Sigmoid colon (tissue), 4 donors: ENCODE data around the gene NPAS4.

ENCODE experiments used
- CTCF ChIP-seq, 4 experiments: fragments of 450-650 bp in 3 of 4; fragments of 200-600 bp in 1 of 4; IDR thresholded peaks; one replicate each; pipeline ENCODE4 v1.5.1; 2016 to 2019; ENCODE audit warnings: antibody characterized with exemption in 4 of 4, mild to moderate bottlenecking in 3 of 4, moderate library complexity in 2 of 4
- EP300 ChIP-seq, 4 donors: sonication (generic); formaldehyde crosslinking; IDR thresholded peaks; one replicate each; pipeline ENCODE4 v1.6.1; 2017; ENCODE audit warnings: antibody characterized with exemption in 4 of 4
- POLR2A ChIP-seq, 2 donors: fragments of 450-650 bp; IDR thresholded peaks; one replicate each; pipeline ENCODE4 v1.6.1; 2016; ENCODE audit warnings: antibody characterized with exemption in 2 of 2, mild to moderate bottlenecking in 2 of 2, moderate library complexity in 2 of 2
- POLR2AphosphoS5 ChIP-seq, 4 donors: sonication (generic); formaldehyde crosslinking; IDR thresholded peaks; one replicate each; pipeline ENCODE4 v1.6.1; 2017; ENCODE audit warnings: antibody characterized with exemption in 4 of 4

DNA sequence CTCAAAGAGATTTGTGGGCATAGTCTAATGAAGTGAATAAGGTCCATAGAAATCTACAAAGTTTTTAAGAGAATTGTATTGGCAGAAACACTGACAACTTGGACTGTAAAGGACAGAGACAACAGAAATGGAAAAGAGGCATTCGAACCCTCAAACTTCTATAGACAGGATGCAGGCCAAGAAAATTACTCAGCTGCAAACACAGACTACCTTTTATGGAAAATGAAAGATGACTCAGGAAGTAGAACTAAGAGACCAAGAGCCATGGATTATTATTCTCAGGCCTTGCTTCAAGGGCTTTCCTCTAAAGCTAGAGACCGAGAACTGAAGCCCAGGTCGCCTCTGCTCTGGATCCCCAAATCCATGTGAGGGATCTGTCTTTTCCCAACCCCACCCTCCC is 42.1 kb downstream of the NPAS4 start:
- no peak for TF ChIP-seq POLR2AphosphoS5 (IDR thresholded peaks at IDR 0.05)
- no peak for TF ChIP-seq CTCF (IDR thresholded peaks at IDR 0.05)
- TF ChIP-seq EP300 (IDR thresholded peaks at IDR 0.05): no peak
- TF ChIP-seq POLR2A (IDR thresholded peaks at IDR 0.05): no peak
